HG02623 (cell line): ENCODE data around the gene CTSW.

Experiments used
- ATAC-seq: cut with Tn5 transposase; IDR thresholded peaks from one replicate; pipeline ENCODE4 v1.9.1; 2021; ENCODE audit warnings: moderate library complexity; ENCODE audit not compliant: unreplicated experiment

The CTSW gene

DNA sequence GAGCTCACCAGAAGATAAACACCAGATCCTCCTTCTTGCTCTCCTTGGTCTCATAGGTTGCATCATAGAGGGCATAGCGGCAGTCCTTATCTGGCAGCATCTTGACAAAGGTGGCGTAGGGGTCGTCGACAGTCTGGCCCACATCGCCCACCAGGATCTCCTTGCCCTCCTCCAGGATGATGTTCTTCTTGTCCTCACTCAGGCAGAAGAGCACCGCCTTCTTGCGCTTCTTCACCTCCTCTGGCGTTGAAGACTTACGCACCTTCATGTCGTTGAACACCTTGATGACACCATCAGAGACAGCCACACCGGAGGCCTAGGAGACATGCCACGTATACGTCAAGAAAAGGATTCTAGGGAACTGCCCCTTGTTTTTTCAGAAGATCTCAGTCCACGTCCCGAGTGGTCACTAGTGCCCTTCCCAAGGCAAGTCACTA is 23.7 kb upstream of the CTSW start:
- no peak for ATAC-seq

DNA sequence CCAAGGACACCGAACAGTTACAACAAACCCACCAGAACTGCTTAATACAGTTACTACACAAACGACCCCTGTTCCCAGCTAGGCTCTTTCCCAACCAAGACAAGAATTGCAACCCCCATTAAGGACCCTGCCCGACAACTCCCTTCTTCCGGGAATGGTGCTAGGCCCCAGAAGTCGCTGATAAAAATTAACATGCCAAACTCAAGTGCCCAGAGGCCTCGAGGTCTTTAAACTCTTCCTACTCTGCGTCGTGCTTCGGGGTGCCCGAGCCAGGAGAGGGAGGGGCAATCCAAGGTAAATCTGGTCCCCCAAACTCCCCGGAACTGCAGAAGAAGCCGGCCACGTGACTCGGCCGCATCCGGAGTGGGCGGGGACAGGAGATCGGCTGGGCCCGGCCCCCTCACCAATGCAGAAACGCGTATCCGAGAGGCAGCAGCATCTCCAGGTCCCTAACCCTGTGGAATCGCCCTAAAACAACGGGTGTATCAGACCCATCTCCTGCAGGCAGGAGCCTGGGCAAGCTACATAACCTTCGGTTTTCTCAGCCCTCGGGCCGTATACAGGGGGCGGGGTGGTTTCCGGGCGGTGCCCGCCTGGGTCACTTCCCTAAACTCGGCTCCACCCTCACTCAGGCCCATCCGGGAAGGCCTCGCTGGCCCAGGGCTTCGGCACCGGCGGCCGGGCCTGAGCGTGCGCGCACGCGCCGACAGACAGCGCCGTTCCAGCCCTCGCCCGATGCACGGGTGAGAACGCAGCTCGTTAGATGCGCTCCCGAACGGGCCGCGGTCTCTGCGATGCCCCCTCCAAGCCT is 22.7 kb upstream of the CTSW start:
- ATAC-seq: peak; percentile 23

DNA sequence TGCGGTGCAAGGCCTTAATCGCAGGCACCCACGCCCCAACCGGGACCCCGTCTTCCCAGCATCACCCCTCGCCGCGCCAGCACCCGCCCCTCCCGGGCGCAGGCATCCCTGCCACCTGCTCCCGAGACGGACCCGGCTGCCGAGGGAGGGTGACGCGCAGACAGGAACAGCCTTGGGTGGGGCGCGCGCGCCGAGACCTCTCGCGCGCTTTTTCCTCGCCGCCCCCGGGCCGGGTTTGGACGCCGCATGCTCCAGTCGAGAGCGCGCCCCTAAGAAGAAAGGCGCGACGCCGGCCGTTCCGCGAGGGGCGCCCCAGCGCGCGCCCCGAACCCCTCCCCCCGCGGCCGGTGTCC is 22.2 kb upstream of the CTSW start:
- ATAC-seq: peak; percentile 1

DNA sequence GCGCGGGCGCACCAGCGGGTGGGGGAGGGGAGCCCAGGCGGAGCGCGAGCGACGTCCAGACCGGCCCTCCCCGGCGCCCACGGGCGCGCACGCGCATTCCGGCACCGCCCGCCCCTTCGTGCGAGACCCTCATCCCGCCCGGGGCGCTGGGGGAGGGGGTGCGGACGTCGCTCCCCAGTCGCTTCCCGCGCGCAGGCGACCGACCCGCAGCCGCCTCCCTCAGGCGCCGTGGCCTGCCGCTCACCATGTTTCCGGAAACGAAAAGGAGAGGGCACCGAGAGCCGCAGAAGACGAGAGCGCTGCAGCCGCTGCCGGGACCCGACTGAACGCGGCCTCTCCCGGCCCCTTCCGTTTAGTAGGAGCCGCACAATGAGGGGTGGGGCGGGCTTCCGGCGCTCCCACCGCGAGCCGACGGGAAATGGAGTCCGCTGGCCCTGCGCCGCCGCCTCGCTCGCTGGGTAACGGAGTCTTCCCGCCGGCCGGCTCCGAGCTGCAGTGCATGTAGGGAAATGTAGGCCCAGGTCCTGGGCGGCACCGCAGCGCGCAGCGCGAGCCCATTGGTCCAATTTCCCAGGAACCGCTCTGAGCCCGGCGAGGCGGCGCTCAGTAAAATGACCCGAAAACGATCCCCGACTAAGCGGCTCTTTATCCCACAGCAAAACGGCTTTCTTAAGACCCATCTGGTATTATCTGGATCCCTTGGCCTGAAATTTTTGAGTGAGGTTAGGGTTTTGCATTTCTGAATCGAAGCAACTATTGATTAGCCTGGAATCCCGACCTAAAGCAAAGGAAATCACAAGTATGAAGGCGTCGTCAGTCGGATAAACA is 21.6 kb upstream of the CTSW start, which contains the start of gene CFL1:
CFL1 (minus strand) TSS at position 328 of the 828 bp plus-strand sequence; CDS start at position 247, 81 bp downstream.
- ATAC-seq: peak; percentile 44

DNA sequence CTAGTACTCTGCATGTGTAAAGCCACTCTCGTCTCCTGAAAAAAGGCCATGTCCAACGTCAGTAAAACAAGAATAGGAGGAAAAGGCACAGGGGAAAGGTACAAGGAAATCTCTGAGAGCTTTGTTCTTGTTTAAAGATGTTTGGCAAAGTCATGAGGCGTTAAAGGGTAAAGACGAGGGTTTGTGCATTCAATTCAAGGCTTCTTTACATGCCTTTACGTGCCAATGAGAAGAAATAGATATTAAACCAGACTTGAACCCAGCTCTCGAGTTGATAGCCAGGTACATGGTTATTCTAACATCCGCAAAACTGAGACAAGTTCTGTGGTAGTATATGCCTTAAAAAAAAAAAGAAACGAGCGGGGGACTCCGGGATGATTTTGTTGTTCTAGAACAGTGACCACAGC is 21.0 kb upstream of the CTSW start:
- no peak for ATAC-seq

DNA sequence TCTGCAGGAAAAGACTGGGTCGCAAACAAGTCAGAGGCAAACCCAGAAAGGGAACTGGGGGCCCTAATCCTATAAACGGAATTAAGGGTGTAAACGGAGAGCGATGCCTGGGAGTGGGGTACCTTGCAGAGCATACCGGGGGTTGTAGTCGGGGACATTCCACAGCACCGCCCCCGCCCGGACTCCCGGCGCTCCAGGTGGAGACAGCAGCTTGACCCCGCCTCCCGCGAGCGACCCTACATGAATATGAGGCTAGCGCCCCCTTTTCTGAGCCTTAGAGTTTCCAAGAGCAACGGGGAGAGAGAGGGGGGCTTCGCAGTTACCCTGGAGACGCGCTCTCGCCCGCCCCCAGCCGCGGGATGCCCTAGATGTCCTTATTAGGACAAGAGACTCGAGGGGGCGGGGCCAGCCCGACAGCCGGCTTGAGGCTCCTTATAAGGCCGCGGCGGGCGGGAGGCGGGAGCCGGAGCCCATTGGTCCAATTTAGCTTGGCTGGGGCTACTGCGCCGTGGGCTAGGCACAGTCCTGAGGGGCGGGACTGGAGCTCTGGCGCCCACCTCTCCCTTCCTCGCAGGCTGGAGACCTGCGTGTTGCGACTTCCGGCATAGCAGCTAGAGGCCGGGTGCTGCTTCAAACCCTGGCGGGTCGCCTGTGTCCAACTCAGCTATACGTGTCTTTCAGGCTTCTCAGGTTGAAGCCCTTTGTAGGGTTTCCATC is 20.4 kb upstream of the CTSW start:
- ATAC-seq: peak; percentile 39

DNA sequence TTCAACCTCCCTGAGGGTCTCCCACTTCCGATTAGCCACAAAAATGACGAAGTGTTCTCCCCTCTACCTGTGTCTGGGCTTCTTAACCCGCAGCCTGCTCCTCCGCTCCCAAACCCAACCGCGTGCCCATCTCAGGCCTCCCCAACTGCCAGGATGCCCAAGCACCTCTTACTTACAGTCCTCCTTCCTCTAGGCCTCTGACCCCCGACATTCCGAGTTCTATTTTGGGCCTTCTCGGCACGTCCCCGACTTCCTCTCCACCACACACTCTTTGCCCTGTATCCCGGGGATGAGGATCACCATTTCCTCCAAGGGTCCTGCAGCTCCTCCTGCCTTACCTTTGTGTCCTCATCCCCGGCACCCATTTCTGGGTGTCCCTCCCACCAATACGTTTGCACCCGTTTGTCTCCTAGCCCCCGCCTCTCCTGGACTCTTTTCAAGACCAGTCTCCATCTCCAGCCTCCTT is 19.8 kb upstream of the CTSW start:
- no peak for ATAC-seq

DNA sequence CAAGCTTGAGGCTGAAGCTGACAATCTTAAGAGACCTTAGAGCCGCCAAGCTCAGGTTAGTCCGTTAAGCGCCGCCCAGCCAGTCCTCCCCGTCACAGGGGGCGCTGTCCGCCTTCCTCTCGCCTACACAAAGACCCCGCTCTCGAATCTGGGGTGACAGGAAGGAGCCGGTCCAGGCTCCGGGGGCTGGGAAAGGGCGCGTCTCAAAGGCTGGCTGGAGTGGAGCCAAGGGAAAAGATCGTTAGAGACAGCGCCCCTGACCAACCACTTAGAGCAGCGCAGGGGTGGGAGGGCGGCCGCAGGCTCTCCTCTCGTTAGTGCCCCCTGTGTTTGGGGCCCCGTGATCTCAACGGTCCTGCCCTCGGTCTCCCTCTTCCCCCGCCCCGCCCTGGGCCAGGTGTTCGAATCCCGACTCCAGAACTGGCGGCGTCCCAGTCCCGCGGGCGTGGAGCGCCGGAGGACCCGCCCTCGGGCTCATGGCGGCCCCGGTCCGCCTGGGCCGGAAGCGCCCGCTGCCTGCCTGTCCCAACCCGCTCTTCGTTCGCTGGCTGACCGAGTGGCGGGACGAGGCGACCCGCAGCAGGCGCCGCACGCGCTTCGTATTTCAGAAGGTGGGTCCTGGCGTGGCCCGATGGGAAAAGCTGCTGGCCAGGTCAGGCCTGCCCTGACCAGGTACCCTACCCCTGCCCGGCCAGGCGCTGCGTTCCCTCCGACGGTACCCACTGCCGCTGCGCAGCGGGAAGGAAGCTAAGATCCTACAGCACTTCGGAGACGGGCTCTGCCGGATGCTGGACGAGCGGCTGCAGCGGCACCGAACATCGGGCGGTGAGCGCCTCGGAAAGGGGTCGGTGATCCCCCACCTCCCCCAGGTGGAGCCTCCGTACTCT is 19.1 kb upstream of the CTSW start, which contains the start of gene MUS81:
MUS81 (plus strand) TSS at position 156 of the 887 bp plus-strand sequence; CDS start at position 477, 321 bp downstream.
- ATAC-seq: peak; percentile 25

DNA sequence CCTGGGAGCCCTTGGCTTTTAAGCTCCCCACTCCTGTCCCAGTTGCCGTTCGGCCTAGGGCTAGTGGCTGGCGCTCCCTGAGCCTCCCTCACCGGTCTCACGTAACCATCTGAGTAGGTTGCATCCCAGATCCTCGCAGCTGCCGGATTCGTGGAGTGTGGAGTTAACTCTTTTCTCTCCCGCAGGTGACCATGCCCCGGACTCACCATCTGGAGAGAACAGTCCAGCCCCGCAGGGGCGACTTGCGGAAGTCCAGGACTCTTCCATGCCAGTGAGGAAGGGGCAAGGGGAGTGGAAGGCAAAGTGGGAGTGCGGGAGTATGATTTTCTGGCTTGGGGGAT is 18.5 kb upstream of the CTSW start:
- no peak for ATAC-seq

DNA sequence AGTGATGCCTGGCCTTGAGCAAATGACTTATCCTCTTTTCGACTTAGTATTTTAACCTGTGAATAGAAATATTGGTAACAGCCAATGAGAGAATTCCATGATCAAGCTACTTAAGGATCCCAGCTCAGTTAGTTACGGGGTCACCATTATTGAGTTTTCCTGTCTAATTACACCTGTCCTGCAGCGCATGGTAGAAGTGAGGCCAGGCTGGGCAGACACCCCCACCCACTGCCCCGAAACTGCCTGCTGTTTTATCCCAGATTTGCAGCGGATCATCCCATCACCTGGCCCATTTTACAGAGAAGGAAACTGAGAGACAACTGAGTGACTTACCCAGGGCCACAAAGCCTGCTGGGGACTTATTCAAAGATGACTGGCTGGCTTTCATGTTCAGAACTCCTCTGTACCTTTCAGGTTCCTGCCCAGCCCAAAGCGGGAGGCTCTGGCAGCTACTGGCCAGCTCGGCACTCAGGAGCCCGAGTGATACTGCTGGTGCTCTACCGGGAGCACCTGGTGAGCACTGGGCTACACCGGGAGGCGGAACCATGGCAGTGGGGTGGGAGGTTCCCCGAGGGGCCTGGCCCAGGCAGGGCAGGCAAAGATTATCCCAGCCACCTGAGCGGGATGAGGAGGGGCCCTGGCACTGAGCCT is 18.0 kb upstream of the CTSW start:
- ATAC-seq: no peak

DNA sequence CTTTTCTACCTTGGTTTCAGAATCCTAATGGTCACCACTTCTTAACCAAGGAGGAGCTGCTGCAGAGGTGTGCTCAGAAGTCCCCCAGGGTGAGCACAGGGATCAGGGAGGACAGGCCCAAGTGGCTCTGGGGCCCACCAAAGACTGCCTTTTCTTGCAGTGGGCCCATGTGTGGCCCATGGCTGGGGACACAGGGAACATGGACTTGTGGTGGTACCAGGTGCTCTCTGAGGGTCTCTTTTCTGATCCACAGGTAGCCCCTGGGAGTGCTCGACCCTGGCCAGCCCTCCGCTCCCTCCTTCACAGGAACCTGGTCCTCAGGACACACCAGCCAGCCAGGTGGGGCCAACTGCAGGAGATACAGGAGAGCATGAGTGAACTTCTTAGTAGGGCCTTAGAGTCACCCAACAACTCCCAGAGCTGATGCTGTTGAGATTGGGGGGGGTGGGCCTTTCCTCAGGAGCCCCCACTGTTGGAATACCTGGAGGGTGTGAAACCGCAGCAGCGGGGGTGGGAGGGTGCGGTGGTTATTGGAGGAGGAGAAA is 17.4 kb upstream of the CTSW start:
- ATAC-seq: no peak

DNA sequence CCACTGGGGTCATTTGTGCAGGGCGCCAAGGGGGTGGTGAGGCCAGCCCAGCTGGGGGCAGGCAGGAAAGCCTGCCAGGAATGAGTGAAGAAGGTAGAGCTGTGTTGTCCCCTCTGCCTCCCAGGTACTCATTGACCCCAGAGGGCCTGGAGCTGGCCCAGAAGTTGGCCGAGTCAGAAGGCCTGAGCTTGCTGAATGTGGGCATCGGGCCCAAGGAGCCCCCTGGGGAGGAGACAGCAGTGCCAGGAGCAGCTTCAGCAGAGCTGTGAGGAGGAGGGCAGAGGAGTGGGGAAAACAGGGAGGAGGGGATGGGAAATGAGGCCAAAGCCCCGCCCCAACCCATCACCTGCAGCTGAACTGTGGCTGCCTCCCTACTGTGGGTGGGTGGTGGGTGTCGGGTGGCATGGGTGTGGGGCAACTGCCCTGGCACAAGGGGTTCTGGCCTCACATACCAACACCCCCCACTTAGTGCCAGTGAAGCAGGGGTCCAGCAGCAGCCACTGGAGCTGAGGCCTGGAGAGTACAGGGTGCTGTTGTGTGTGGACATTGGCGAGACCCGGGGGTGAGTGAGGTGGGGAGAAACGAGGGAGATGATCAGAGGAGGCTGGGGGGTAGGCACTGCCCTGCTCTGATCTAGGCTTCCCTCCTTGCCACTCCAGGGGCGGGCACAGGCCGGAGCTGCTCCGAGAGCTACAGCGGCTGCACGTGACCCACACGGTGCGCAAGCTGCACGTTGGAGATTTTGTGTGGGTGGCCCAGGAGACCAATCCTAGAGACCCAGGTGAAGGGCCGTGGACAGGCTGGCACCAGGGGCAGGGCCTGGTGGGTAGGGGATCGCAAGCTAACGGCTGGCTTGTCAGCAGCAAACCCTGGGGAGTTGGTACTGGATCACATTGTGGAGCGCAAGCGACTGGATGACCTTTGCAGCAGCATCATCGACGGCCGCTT is 16.4 kb upstream of the CTSW start:
- ATAC-seq: no peak

DNA sequence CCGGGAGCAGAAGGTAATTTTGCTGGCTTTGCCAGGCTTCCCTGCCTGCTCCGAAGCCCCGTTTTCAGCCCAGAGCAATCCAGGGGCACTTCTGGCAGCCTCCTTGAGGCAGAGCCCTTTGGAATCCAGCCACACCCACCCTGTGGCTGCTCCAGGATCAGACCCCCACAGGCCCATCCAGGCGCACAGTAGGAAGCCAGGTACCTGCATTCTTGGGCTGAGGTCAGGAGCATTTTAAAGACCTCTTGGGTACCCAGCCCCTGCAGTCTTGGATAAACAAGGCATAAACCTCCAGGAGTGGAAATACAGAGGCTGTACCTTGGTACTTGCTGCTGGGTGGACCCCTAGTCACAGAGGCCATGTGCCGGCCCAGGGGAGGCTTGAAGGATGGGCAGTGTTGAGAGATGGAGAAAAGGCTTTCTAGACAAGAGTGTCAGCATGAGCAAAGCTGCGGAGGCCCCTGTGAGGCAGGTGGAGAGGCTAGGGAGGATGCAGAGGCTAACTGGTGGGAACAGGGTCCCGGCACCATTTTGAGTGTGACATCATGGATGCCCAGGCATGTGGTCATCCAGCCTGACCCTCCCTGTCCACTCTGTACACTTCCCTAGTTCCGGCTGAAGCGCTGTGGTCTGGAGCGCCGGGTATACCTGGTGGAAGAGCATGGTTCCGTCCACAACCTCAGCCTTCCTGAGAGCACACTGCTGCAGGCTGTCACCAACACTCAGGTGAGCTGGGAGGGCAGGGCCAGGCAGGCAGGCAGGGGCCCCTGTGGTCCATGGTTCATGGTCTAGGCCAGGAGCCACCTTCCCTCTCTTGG is 15.5 kb upstream of the CTSW start:
- ATAC-seq: no peak

DNA sequence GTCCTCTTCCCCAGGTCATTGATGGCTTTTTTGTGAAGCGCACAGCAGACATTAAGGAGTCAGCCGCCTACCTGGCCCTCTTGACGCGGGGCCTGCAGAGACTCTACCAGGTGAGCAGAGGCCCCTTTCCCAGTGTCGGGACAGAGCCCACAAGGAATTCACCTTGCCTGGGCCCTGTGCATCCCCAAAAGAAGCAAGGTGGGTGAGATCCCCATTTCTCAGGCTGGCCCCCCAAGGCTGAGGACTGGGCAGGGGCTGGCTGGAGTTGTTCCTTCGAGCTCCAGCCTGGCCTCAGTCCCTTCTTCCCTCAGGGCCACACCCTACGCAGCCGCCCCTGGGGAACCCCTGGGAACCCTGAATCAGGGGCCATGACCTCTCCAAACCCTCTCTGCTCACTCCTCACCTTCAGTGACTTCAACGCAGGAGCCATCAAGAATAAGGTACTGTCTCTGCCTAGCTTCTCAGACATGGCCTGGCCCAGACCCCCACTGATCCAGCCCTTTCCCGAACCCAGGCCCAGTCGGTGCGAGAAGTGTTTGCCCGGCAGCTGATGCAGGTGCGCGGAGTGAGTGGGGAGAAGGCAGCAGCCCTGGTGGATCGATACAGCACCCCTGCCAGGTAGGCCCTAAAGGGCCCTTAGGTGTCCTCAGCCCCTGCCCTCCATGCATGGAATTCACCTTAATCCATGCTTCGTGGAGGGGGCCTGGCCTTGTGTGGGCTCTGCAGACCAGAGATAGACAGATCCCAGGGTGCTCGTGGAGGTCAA is 14.7 kb upstream of the CTSW start:
- no peak for ATAC-seq

DNA sequence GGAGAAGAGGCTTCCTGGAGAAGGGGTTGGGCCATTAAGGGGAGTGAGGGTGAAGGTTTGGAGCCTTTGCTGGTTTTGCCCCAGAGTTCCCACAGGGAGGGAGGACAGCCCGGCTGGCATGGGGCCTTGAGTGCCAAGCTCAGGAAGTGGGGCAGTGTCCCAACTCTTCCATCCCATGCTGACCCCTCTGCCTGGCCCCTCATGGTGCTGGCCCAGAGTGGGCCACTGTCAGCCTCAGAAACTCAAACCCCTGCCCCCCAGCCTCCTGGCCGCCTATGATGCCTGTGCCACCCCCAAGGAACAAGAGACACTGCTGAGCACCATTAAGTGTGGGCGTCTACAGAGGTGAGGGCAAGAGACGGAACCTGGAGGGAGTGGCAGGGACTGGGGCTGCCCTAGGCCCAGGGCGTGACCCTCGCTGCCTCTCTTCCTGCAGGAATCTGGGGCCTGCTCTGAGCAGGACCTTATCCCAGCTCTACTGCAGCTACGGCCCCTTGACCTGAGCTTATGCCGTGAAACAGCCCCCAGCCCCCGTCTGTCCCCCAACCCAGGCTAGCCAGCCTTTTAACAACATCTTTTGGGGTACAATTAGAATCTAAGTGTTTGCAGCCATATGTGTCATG is 14.0 kb upstream of the CTSW start:
- ATAC-seq: no peak

DNA sequence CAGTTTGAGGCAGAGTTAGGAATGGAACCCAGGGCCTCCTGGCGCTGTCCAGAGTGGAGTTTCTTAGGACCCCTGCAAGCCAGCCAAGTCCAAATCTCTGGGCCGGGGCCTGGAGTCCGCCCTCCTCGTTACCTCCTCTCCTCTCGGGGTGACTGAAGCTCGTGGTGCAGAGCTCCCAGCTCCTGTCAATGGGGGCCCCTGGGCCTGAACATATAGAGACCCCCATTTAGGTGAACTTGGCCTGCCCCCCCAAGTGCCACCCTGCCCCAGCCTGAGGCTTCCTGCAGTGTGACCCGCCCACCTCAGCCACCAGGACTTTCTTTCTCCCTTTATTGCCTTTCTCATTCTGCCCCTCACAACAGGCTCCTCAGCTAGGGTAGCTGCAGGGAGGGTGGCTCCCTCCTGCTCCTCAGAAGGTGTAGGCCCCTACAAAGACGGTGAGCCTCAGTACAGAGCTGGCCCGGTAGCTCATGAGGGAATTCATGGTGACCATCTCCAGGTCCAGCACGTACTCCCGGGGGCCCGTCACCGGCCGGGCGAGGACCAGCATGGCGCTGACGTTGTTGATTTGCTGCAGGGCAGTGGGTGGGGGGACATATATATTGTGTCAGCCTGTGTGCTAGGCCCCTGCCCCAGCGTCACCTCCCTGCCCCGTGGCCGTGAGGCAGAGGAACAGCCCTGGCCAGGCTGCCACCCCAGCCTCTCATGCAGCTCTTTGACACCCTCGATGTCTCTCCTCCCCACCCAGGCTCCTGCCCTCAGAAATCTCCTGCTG is 12.9 kb upstream of the CTSW start:
- ATAC-seq: no peak
